HepG2 (cell line): ENCODE results near the gene LINS1. TPM values are rescaled to one million over a fixed set of nuclear protein-coding genes. Genes with fewer than 3 reads are reported as not detected.
A peak's percentile ranks its signal among the peaks of the same experiment; 100 is the strongest.

ENCODE experiments used
- ETV5 ChIP-seq: IDR thresholded peaks from 2 replicates; pipeline ENCODE4 v1.6.1; 2018; ENCODE audit warnings: missing biosample characterization, missing genetic modification reagents, inconsistent platforms, borderline replicate concordance
- FOXP1 ChIP-seq, 2 experiments: fragments of 450-650 bp in 1 of 2; IDR thresholded peaks; 2 replicates each; pipeline ENCODE4 v1.6.1; 2017 to 2018; ENCODE audit warnings: antibody characterized with exemption in 1 of 2
- RBM39 ChIP-seq: fragments of 200-400 bp; formaldehyde crosslinking; IDR thresholded peaks from one replicate; pipeline ENCODE4 v1.6.1; 2018; ENCODE audit warnings: antibody characterized with exemption, mild to moderate bottlenecking, low read depth, low read length; ENCODE audit not compliant: poor library complexity, severe bottlenecking
- REXO4 ChIP-seq: sonication (generic); formaldehyde crosslinking; IDR thresholded peaks from 2 replicates; pipeline ENCODE4 v1.8.0; 2022; ENCODE audit warnings: missing genetic modification reagents, mild to moderate bottlenecking, borderline replicate concordance
- SMAD9 ChIP-seq: sonication (generic); formaldehyde crosslinking; IDR thresholded peaks from 2 replicates; pipeline ENCODE4 v1.5.1; 2020; ENCODE audit warnings: mild to moderate bottlenecking, missing genetic modification reagents
- SRSF1 ChIP-seq: fragments of 200-400 bp; formaldehyde crosslinking; optimal IDR thresholded peaks from 2 replicates; pipeline ENCODE3; 2017; ENCODE audit warnings: mild to moderate bottlenecking, low read depth, low read length, moderate library complexity
- TOPORS ChIP-seq: sonication (generic); formaldehyde crosslinking; IDR thresholded peaks from 2 replicates; pipeline ENCODE4 v1.8.0; 2023; ENCODE audit warnings: mild to moderate bottlenecking, missing genetic modification reagents
- ZNF253 ChIP-seq: sonication (generic); formaldehyde crosslinking; IDR thresholded peaks from 2 replicates; pipeline ENCODE4 v1.8.0; 2022; ENCODE audit warnings: mild to moderate bottlenecking, missing genetic modification reagents, borderline replicate concordance
- ZNF296 ChIP-seq: sonication (generic); formaldehyde crosslinking; conservative IDR thresholded peaks from 2 replicates; pipeline ENCODE4 v1.5.0; 2020; ENCODE audit warnings: mild to moderate bottlenecking, missing genetic modification reagents
- ZNF496 ChIP-seq: sonication (generic); formaldehyde crosslinking; IDR thresholded peaks from 2 replicates; pipeline ENCODE4 v1.8.1; 2023; ENCODE audit warnings: mild to moderate bottlenecking, moderate library complexity, missing genetic modification reagents; ENCODE audit not compliant: insufficient replicate concordance
- ZNF557 ChIP-seq: sonication (generic); formaldehyde crosslinking; IDR thresholded peaks from 2 replicates; pipeline ENCODE4 v1.4.0; 2020; ENCODE audit warnings: missing genetic modification reagents
- ZSCAN9 ChIP-seq: IDR thresholded peaks from 2 replicates; pipeline ENCODE4 v1.6.1; 2016; ENCODE audit warnings: borderline replicate concordance
- polyA plus RNA-seq, 8 experiments: library from polyadenylated mRNA; depleted of rRNA in 3 of 8; stranded (reverse) in 7 of 8; unstranded in 1 of 8; fragments of >200 nt; fragmentation: Illumina TruSeq in 4 of 8; extraction: Trizol in 4 of 8; gene quantifications; 2 replicates each; pipeline versions ENCODE4 v1.2.1 to v1.2.3, GENCODE V29; 2011 to 2016; ENCODE audit warnings: low read depth in 4 of 8, missing spikeins in 1 of 8, mixed read lengths in 1 of 8; ENCODE audit not compliant: insufficient read depth in 1 of 8
- total RNA-seq, 5 experiments: library from RNA; depleted of rRNA; stranded (reverse); fragments of >200 nt; fragmentation: Illumina TruSeq; extraction: Trizol; gene quantifications; 2 replicates each; pipeline ENCODE4 v1.2.3, GENCODE V29; 2016; ENCODE audit warnings: low read depth in 1 of 5
- TF ChIP-seq, protein P1 (sequence below), 2 experiments: sonication (generic) in 1 of 2; formaldehyde crosslinking in 1 of 2; IDR thresholded peaks; 2 replicates each; pipeline versions ENCODE4 v1.4.0 to v1.6.1; 2016 to 2020; ENCODE audit warnings: borderline replicate concordance in 1 of 2, low read depth in 1 of 2, mild to moderate bottlenecking in 1 of 2, missing genetic modification reagents in 1 of 2
- TF ChIP-seq, protein P2 (sequence below): sonication (generic); formaldehyde crosslinking; IDR thresholded peaks from 2 replicates; pipeline ENCODE4 v1.4.0; 2020; ENCODE audit warnings: mild to moderate bottlenecking, missing genetic modification reagents
- TF ChIP-seq, protein P3 (sequence below): sonication (generic); formaldehyde crosslinking; IDR thresholded peaks from 2 replicates; pipeline ENCODE4 v1.8.0; 2022; ENCODE audit warnings: missing genetic modification reagents, mild to moderate bottlenecking, inconsistent platforms, borderline replicate concordance
- TF ChIP-seq, protein P4 (sequence below): IDR thresholded peaks from 2 replicates; pipeline ENCODE4 v1.6.1; 2016
- TF ChIP-seq, protein P5 (sequence below): sonication (generic); formaldehyde crosslinking; conservative IDR thresholded peaks from 2 replicates; pipeline ENCODE4 v1.8.1; 2023; ENCODE audit warnings: missing genetic modification reagents

Gene LINS1
- total and polyA plus RNA-seq, 2 of the 13 experiments (the other 11 are each of a cell fraction or from before 2014, with no cell fraction given) = 9.8 to 10.4 TPM

DNA sequence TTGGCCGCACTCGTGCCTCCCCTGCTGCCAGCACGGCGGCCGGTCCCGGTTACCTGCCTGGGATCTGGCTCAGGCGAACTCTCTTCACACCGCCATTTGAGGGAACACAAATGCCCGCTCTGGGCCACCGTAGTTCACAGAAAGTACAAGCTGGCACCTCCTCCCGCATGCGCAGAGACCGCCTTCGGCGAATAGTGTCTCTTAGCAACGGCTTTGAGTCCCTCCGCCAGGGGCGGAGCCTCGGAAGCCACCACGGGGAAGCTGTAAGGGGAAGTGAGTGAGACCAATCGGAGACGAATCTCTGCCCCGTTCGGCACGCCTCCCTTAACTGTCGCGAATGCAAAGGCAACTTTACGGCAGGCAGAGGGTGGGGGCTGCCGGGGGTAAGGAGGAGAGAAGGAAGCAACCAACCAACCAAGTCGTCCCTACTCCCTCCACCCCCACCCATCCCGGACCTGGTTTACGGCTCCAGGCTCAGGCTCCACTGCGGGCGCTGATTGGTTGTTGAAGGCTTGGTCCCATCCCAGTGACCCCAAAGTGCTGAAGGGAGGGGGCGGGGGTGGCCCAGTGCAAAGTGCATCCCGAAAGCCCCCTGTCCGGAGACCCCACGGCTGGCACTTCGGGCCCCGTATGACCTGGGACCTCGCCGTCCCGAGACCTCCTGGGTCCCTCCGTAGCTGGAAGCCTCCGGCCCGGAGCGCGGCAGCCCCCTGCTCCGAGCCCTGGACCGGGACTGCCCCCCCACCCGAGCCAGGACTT lies at the start of gene LINS1, which contains the start of gene ASB7 (continued):
- TF ChIP-seq, protein P1, sequence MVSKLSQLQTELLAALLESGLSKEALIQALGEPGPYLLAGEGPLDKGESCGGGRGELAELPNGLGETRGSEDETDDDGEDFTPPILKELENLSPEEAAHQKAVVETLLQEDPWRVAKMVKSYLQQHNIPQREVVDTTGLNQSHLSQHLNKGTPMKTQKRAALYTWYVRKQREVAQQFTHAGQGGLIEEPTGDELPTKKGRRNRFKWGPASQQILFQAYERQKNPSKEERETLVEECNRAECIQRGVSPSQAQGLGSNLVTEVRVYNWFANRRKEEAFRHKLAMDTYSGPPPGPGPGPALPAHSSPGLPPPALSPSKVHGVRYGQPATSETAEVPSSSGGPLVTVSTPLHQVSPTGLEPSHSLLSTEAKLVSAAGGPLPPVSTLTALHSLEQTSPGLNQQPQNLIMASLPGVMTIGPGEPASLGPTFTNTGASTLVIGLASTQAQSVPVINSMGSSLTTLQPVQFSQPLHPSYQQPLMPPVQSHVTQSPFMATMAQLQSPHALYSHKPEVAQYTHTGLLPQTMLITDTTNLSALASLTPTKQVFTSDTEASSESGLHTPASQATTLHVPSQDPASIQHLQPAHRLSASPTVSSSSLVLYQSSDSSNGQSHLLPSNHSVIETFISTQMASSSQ (IDR thresholded peaks at IDR 0.05; ENCODE audit: low read depth) = no peak
- TF ChIP-seq, protein P1 (CRISPR knock-in tag; IDR thresholded peaks at IDR 0.05; ENCODE audit: borderline replicate concordance) = peak; percentile 67; the same call in 1 of the 2 replicates
- TF ChIP-seq, protein P2, sequence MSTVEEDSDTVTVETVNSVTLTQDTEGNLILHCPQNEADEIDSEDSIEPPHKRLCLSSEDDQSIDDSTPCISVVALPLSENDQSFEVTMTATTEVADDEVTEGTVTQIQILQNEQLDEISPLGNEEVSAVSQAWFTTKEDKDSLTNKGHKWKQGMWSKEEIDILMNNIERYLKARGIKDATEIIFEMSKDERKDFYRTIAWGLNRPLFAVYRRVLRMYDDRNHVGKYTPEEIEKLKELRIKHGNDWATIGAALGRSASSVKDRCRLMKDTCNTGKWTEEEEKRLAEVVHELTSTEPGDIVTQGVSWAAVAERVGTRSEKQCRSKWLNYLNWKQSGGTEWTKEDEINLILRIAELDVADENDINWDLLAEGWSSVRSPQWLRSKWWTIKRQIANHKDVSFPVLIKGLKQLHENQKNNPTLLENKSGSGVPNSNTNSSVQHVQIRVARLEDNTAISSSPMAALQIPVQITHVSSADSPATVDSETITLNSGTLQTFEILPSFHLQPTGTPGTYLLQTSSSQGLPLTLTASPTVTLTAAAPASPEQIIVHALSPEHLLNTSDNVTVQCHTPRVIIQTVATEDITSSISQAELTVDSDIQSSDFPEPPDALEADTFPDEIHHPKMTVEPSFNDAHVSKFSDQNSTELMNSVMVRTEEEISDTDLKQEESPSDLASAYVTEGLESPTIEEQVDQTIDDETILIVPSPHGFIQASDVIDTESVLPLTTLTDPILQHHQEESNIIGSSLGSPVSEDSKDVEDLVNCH (CRISPR knock-in tag) = no peak
- no peak for TF ChIP-seq FOXP1 (IDR thresholded peaks at IDR 0.05)
- TF ChIP-seq FOXP1 (CRISPR knock-in tag; IDR thresholded peaks at IDR 0.05) = no peak
- no peak for TF ChIP-seq ZNF557 (CRISPR knock-in tag)
- TF ChIP-seq, protein P3, sequence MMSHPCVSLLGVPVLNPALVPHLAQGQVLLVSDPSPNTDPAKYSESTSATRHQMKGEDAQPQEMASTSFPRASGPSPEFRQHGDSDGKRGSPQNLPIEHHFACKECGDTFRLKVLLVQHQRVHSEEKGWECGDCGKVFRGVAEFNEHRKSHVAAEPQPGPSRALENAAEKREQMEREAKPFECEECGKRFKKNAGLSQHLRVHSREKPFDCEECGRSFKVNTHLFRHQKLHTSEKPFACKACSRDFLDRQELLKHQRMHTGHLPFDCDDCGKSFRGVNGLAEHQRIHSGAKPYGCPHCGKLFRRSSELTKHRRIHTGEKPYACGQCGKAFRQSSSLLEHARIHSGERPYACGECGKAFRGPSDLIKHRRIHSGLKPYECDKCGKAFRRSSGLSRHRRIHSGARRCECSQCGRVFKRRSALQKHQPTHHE (CRISPR knock-in tag) = no peak
- peak; percentile 85 for TF ChIP-seq SRSF1
- no peak for TF ChIP-seq TOPORS (CRISPR knock-in tag)
- TF ChIP-seq, protein P4, sequence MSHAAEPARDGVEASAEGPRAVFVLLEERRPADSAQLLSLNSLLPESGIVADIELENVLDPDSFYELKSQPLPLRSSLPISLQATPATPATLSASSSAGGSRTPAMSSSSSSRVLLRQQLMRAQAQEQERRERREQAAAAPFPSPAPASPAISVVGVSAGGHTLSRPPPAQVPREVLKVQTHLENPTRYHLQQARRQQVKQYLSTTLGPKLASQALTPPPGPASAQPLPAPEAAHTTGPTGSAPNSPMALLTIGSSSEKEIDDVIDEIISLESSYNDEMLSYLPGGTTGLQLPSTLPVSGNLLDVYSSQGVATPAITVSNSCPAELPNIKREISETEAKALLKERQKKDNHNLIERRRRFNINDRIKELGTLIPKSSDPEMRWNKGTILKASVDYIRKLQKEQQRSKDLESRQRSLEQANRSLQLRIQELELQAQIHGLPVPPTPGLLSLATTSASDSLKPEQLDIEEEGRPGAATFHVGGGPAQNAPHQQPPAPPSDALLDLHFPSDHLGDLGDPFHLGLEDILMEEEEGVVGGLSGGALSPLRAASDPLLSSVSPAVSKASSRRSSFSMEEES = 0 out of 2 replicates have a peak, but pooled peaks have one; percentile 19
- peak; percentile 93 for TF ChIP-seq RBM39
- TF ChIP-seq, protein P5, sequence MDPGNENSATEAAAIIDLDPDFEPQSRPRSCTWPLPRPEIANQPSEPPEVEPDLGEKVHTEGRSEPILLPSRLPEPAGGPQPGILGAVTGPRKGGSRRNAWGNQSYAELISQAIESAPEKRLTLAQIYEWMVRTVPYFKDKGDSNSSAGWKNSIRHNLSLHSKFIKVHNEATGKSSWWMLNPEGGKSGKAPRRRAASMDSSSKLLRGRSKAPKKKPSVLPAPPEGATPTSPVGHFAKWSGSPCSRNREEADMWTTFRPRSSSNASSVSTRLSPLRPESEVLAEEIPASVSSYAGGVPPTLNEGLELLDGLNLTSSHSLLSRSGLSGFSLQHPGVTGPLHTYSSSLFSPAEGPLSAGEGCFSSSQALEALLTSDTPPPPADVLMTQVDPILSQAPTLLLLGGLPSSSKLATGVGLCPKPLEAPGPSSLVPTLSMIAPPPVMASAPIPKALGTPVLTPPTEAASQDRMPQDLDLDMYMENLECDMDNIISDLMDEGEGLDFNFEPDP (CRISPR knock-in tag) = no peak
- no peak for TF ChIP-seq SMAD9 (CRISPR knock-in tag)
- no peak for TF ChIP-seq ETV5 (CRISPR knock-in tag)
- no peak for TF ChIP-seq ZNF296
- TF ChIP-seq ZNF496 (CRISPR knock-in tag) = no peak
- peak; percentile 49; the same call in 1 of the 2 replicates for TF ChIP-seq ZSCAN9 (CRISPR knock-in tag)
- no peak for TF ChIP-seq ZNF253 (CRISPR knock-in tag)
- TF ChIP-seq REXO4 (CRISPR knock-in tag) = no peak
